Erythroblast (primary cell): ENCODE data around the gene ARMC3.

Experiments used
- GATA1 ChIP-seq: IDR thresholded peaks from 2 replicates; pipeline ENCODE4 v1.6.1; 2011; ENCODE audit warnings: low read depth, mild to moderate bottlenecking, control low read depth, low read length, moderate library complexity
- POLR2A ChIP-seq: IDR thresholded peaks from 2 replicates; pipeline ENCODE4 v1.6.1; 2011; ENCODE audit warnings: mild to moderate bottlenecking, low read length

GRCh38 chr10:23051278-23051677 lies 123.4 kb downstream of the ARMC3 start:
- TF ChIP-seq POLR2A (no peak), GATA1 (no peak)
